Measurements from ENCODE around the gene SLC4A7. TPM values are rescaled to one million over a fixed set of nuclear protein-coding genes. Genes with fewer than 3 reads are reported as not detected.

Gene SLC4A7
- total and polyA plus RNA-seq, 3 experiments from 2014 or later, result 16.9 to 55.9 (median 55.0) TPM

GRCh38 chr3:27483117-27484014, 818 bp downstream of the SLC4A7 start:
- Histone ChIP-seq H3K4me3 (ENCODE audit: low read length) (peak overlapping the region; percentile 92), H3K36me3 (ENCODE audit: insufficient read depth, low read length) (no peaks in the 10 kb centered on the region), H3K9me3 (ENCODE audit: low read length) (no peaks in the 10 kb centered on the region), H3K4me1 (ENCODE audit: insufficient read depth, low read length) (peaks cover 36% of the 10 kb centered on the region), H3K27me3 (ENCODE audit: insufficient read depth, low read length, poor library complexity, severe bottlenecking) (no peaks in the 10 kb centered on the region), H3K27ac (ENCODE audit: low read depth, low read length) (peak overlapping the region; percentile 62)
- H3K9me3 Mint-ChIP-seq, result no peaks in the 10 kb centered on the region
- H3K27ac Mint-ChIP-seq, result peak overlapping the region; percentile 88 to 99 (median 95)
- peak overlapping the region; percentile 96 to 100 (median 99) for H3K4me3 Mint-ChIP-seq
- POLR2A ChIA-PET, result interaction anchor here (1.0 to 1.3 kb wide), 2 partner anchors 114 to 865 kb away, joined by 5 read pairs; partner anchors contain the start of genes AZI2, NEK10 and ZCWPW2
- H3K27me3 Mint-ChIP-seq, result no peaks in the 10 kb centered on the region
- CTCF ChIA-PET, result interaction anchor here (0.8 to 1.6 kb wide), 4 partner anchors 10 to 197 kb away, joined by 3 to 4 read pairs (median 3); no protein-coding TSS in a partner anchor
- peaks cover 50 to 65% (median 62%) of the 10 kb centered on the region in 3 donors for H3K4me1 Mint-ChIP-seq
- DNase-seq, result peak; percentile 6 to 54 (median 24)
- H3K36me3 Mint-ChIP-seq, result peaks cover 0 to 16% (median 0%) of the 10 kb centered on the region in 3 donors

DNA sequence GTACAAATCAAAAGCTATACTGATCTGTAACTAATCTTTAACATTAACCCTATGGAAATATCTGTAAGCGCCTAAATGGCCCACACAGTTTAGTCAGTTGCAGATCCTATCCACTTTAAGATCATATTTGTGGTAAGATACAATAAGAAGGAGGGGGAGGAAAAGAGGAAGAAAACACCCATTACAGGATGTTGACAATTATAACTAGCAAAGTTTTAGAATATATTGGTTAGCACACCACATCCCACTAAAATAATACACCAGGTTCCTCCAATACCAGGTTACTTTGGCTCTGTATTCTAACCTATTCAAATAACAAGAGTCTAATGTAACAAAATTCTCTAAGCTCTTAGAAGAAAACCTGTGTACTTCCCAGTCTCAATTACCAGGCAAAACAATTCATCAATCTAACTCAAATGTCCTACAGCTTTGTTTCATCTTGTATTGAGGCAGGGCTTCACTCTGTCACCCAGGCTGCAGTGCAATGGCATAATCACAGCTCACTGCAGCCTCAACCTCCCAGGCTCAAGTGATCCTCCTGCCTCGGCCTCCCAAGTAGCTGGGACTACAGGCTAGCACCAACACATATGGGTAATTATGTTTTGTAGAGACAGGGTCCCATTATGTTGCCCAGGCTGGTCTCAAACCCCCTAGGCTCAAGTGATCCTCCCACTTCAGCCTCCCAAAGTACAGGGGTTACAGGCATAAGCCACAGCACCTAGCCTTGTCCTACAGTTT, 4.2 kb downstream of the SLC4A7 start:
- Mint-ChIP-seq H3K27me3 (no peaks in the 10 kb centered on the region), H3K4me3 (peak overlapping the region; percentile 44 to 99 (median 76)), H3K27ac (peak overlapping the region; percentile 81 to 96 (median 89)), H3K36me3 (peaks cover 8 to 30% (median 11%) of the 10 kb centered on the region in 3 donors), H3K4me1 (peaks cover 66 to 84% (median 74%) of the 10 kb centered on the region in 3 donors), H3K9me3 (peaks cover 0 to 4% (median 0%) of the 10 kb centered on the region in 5 donors)
- Histone ChIP-seq H3K27me3 (ENCODE audit: insufficient read depth, low read length, poor library complexity, severe bottlenecking) (no peaks in the 10 kb centered on the region), H3K36me3 (ENCODE audit: insufficient read depth, low read length) (no peaks in the 10 kb centered on the region), H3K4me3 (ENCODE audit: low read length) (no peak overlapping the region), H3K9me3 (ENCODE audit: low read length) (no peaks in the 10 kb centered on the region), H3K4me1 (ENCODE audit: insufficient read depth, low read length) (peaks cover 41% of the 10 kb centered on the region), H3K27ac (ENCODE audit: low read depth, low read length) (no peak overlapping the region)
- peak in 2 of 5 donors; percentile 33 for DNase-seq
- ChIA-PET CTCF (interaction anchor here (1.0 to 1.7 kb wide), 4 partner anchors 10 to 152 kb away, joined by 3 to 9 read pairs (median 4); no protein-coding TSS in a partner anchor), POLR2A (interaction anchor here (0.6 kb wide), 1 partner anchor 242 kb away, joined by 3 read pairs; the partner anchor contains the start of gene EOMES)

DNA sequence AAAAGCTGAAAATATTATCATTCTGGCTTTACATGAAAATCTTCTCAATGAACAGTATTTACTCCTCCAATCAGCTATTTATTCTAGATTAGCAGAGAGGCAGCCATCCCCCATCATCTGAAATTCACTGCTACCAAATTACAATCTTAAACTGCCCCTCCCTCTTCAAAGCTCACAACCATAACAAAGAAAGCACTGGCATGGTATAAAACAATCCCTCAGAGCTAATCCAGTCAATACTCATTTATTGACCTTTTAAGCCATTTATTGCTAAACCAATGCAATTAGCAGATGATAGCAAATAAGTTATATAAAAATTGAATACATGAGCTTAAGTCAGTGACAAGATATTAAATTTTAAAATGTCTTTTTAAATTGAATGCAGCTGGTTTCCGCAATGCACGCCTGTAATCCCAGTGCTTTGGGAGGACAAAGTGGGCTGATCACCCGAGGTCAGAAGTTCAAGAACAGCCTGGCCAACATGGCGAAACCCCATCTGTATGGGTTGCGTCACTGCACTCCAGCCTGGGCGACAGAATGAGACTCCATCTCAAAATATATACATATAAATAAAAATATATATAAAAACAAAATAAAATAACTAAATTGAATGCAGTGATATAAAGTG, 12.1 kb downstream of the SLC4A7 start:
- Mint-ChIP-seq H3K36me3 (peaks cover 6 to 20% (median 8%) of the 10 kb centered on the region in 3 donors), H3K27me3 (no peaks in the 10 kb centered on the region), H3K4me3 (no peak overlapping the region), H3K4me1 (peaks cover 64 to 88% (median 80%) of the 10 kb centered on the region in 3 donors), H3K27ac (peak overlapping the region in 5 of 8 donors; percentile 2 to 88 (median 43)), H3K9me3 (peaks cover 0 to 4% (median 0%) of the 10 kb centered on the region in 5 donors)
- Histone ChIP-seq H3K36me3 (ENCODE audit: insufficient read depth, low read length) (no peaks in the 10 kb centered on the region), H3K4me3 (ENCODE audit: low read length) (no peak overlapping the region), H3K27me3 (ENCODE audit: insufficient read depth, low read length, poor library complexity, severe bottlenecking) (no peaks in the 10 kb centered on the region), H3K9me3 (ENCODE audit: low read length) (no peaks in the 10 kb centered on the region), H3K27ac (ENCODE audit: low read depth, low read length) (no peak overlapping the region), H3K4me1 (ENCODE audit: insufficient read depth, low read length) (peaks cover 11% of the 10 kb centered on the region)
- POLR2A ChIA-PET, result interaction anchor here (2.1 kb wide), 1 partner anchor 13 kb away, joined by 5 read pairs; the partner anchor contains the start of gene SLC4A7
- DNase-seq, result no peak
- CTCF ChIA-PET, result interaction anchor here (1.2 kb wide), 1 partner anchor 13 kb away, joined by 5 read pairs; no protein-coding TSS in a partner anchor

GRCh38 chr3:27468283-27468886, 15.8 kb downstream of the SLC4A7 start:
- Histone ChIP-seq H3K36me3 (ENCODE audit: insufficient read depth, low read length) (no peaks in the 10 kb centered on the region), H3K4me3 (ENCODE audit: low read length) (no peak overlapping the region), H3K27ac (ENCODE audit: low read depth, low read length) (no peak overlapping the region), H3K4me1 (ENCODE audit: insufficient read depth, low read length) (peaks cover 5% of the 10 kb centered on the region), H3K27me3 (ENCODE audit: insufficient read depth, low read length, poor library complexity, severe bottlenecking) (no peaks in the 10 kb centered on the region), H3K9me3 (ENCODE audit: low read length) (no peaks in the 10 kb centered on the region)
- CTCF ChIA-PET, result interaction anchor here (0.6 to 2.2 kb wide), 13 partner anchors 9 to 213 kb away, joined by 3 to 9 read pairs (median 4); partner anchors contain the start of gene NEK10
- no peak overlapping the region for H3K4me3 Mint-ChIP-seq
- peak overlapping the region in 4 of 8 donors; percentile 40 to 70 (median 56) for H3K27ac Mint-ChIP-seq
- H3K4me1 Mint-ChIP-seq, result peaks cover 35 to 64% (median 59%) of the 10 kb centered on the region in 3 donors
- POLR2A ChIA-PET, result no interaction called here
- no peaks in the 10 kb centered on the region for H3K27me3 Mint-ChIP-seq
- no peak for DNase-seq
- no peaks in the 10 kb centered on the region for H3K9me3 Mint-ChIP-seq
- peaks cover 0 to 10% (median 5%) of the 10 kb centered on the region in 3 donors for H3K36me3 Mint-ChIP-seq

DNA sequence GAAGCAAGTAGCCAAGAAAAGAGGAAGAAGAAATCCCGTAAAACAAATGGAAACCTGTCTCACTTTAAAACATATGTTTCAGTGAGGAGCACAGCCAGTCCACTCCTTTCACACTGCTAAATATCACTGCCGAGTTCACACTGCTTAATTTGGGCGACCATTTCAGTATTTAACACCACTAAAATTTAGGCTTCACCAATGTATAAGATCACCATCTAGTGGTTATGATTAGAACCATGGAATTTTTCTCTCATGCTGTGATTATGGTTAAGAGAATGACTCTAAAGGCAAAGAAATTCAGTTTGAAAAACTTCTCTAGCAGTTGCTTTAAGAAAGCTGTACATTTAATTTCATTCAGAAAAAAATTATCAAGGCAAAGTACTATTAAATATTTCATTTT, 16.6 kb downstream of the SLC4A7 start:
- peak overlapping the region in 7 of 8 donors; percentile 1 to 80 (median 37) for H3K27ac Mint-ChIP-seq
- POLR2A ChIA-PET, result no interaction called here

GRCh38 chr3:27464646-27465045, 19.5 kb downstream of the SLC4A7 start:
- Histone ChIP-seq H3K9me3 (ENCODE audit: low read length) (no peaks in the 10 kb centered on the region), H3K27ac (ENCODE audit: low read depth, low read length) (no peak overlapping the region), H3K4me1 (ENCODE audit: insufficient read depth, low read length) (peaks cover 5% of the 10 kb centered on the region), H3K27me3 (ENCODE audit: insufficient read depth, low read length, poor library complexity, severe bottlenecking) (no peaks in the 10 kb centered on the region), H3K4me3 (ENCODE audit: low read length) (no peak overlapping the region), H3K36me3 (ENCODE audit: insufficient read depth, low read length) (no peaks in the 10 kb centered on the region)
- no peak for DNase-seq
- ChIA-PET POLR2A (no interaction called here), CTCF (no interaction called here)
- peaks cover 33 to 60% (median 59%) of the 10 kb centered on the region in 3 donors for H3K4me1 Mint-ChIP-seq
- H3K9me3 Mint-ChIP-seq, result no peaks in the 10 kb centered on the region
- peaks cover 7 to 18% (median 12%) of the 10 kb centered on the region in 3 donors for H3K36me3 Mint-ChIP-seq
- H3K27me3 Mint-ChIP-seq, result no peaks in the 10 kb centered on the region
- no peak overlapping the region for H3K4me3 Mint-ChIP-seq
- H3K27ac Mint-ChIP-seq, result no peak overlapping the region

More for the DNA sequence above, 16.6 kb downstream of the SLC4A7 start:
- CTCF ChIA-PET, result interaction anchor here (0.6 to 2.2 kb wide), 22 partner anchors 9 to 213 kb away, joined by 3 to 9 read pairs (median 4); partner anchors contain the start of genes NEK10 and SLC4A7
- Mint-ChIP-seq H3K9me3 (no peaks in the 10 kb centered on the region), H3K36me3 (peaks cover 2 to 11% (median 5%) of the 10 kb centered on the region in 3 donors), H3K27me3 (no peaks in the 10 kb centered on the region), H3K4me1 (peaks cover 34 to 60% (median 54%) of the 10 kb centered on the region in 3 donors), H3K4me3 (peak overlapping the region in 1 of 7 donors; percentile 22)
- peak in 2 of 5 donors; percentile 21 to 29 for DNase-seq
- H3K9me3 ChIP-seq (ENCODE audit: low read length), result no peaks in the 10 kb centered on the region
- H3K27ac ChIP-seq (ENCODE audit: low read depth, low read length), result no peak overlapping the region
- peaks cover 5% of the 10 kb centered on the region for H3K4me1 ChIP-seq (ENCODE audit: insufficient read depth, low read length)
- no peaks in the 10 kb centered on the region for H3K27me3 ChIP-seq (ENCODE audit: insufficient read depth, low read length, poor library complexity, severe bottlenecking)
- H3K36me3 ChIP-seq (ENCODE audit: insufficient read depth, low read length), result no peaks in the 10 kb centered on the region
- no peak overlapping the region for H3K4me3 ChIP-seq (ENCODE audit: low read length)

DNA sequence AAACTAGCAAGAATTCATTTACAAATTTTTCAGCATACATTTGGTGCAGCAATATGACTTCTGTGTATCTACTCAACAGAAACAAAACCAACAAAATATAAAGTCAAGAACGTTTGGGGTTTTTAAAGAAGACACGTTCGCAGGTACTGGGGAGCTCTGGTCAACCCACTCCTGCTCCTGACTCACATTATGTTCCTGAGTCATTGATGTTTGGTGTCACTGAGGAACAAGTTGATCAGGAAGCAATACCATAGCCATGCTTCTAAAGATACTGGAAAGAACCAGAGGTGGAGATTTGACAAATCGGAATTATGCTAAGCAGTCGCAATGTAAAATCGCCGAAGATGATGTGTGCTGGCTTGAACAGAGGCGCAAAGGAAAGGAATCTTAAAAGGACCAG, 22.0 kb downstream of the SLC4A7 start:
- Histone ChIP-seq H3K36me3 (ENCODE audit: insufficient read depth, low read length) (no peaks in the 10 kb centered on the region), H3K27ac (ENCODE audit: low read depth, low read length) (no peak overlapping the region), H3K27me3 (ENCODE audit: insufficient read depth, low read length, poor library complexity, severe bottlenecking) (no peaks in the 10 kb centered on the region), H3K9me3 (ENCODE audit: low read length) (no peaks in the 10 kb centered on the region), H3K4me3 (ENCODE audit: low read length) (no peak overlapping the region), H3K4me1 (ENCODE audit: insufficient read depth, low read length) (peaks cover 6% of the 10 kb centered on the region)
- no peak for DNase-seq
- CTCF ChIA-PET, result no interaction called here
- POLR2A ChIA-PET, result no interaction called here
- Mint-ChIP-seq H3K9me3 (no peaks in the 10 kb centered on the region), H3K27me3 (no peaks in the 10 kb centered on the region), H3K4me3 (no peak overlapping the region), H3K36me3 (peaks cover 7 to 25% (median 12%) of the 10 kb centered on the region in 3 donors), H3K4me1 (peaks cover 32 to 59% (median 56%) of the 10 kb centered on the region in 3 donors), H3K27ac (no peak overlapping the region)

Measured in CD8-positive, alpha-beta memory T cell (primary cell).